Endometrium (tissue), 2 donors: ENCODE results near the gene RAB8B.

Experiments
- FAIRE-seq: peaks from 2 replicates; lab custom pipeline; 2012; peaks lifted over from hg19 to GRCh38; lab: Jason Lieb, UNC
- donor health status: control.
- donor health status: control.

RAB8B gene

DNA sequence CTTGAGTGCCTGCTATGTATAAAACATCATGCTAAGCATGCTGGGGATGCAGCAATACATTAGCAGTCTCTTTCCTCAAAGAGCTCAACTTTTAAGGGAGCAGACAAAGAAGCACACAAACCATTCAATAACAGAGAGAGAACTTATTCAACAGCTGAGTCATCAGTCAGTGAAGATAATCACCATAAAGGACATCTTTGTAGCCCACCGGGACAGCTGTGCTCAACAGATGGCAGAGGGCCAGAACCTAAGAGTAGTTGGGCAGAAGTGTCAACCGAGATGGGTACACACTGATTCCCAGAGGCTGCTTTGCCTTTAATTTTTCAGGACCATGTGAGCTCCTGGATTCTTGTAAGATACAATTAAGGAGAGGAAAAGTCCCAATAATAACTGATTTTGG, 4.2 kb upstream of the RAB8B start:
- FAIRE-seq = no peak

- FAIRE-seq = no peak
Measured at GRCh38 chr15:63186065-63186464, 3.3 kb upstream of the RAB8B start.

DNA sequence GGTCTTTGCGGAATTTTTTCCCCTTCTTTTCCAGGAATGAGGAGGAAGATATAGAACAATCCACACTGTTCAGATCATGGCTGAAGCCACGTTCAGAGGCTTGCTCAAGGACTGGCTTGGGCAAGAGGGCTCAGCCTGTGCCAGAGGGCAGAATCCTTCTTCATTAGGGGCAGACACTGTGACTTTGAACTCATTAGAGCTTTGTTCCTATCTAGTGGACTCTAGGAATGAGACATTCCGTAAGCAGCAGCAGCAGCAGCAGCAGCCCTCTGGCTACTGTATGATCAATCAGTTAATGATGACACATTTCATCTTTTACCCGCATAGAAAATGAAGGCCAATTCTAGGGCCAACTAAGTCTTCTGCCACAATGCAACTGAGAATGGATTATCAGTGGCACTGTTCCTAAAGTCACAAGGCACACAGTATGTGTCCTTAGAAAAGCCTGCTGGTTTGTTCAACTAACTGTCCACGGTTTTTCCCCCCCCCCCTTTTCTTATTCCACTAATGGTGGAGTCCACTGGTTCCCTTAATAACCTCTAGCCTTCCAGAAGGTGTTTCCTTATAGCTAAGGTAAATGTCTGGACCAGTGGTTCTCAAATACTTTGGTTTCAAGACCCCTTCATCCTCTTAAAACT, 1.7 kb upstream of the RAB8B start:
- no peak for FAIRE-seq

DNA sequence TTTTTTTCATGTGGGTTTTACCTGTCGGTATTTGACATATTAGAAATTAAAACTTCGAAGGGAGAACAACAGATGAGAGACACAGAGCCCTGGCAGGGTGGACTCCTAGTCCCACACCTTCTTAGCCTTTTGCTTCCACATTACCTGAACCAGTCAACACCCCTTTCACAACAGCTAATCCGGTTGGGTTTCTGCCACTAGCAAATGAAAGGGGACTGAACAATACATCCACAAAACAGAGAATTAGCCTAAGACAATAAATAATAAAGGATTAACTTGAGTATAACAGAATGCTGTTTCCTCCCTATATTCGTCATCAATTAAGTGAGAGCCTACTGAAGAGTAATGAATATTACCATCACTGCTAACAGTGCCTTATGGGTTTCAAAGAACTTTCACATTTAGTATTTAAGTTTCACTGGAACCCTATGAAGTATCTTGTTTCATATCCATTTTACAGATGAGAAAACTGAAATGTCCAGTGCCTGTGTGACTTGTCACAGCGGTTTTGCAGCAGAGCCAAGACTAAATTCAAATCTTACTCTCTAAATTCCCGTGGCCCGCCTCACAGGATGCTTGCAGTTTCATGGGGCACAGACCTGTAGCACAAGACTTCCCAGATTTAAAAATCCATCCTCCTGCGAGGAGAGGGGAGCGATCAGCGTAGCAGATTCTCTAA, 1.0 kb upstream of the RAB8B start:
- no peak for FAIRE-seq

DNA sequence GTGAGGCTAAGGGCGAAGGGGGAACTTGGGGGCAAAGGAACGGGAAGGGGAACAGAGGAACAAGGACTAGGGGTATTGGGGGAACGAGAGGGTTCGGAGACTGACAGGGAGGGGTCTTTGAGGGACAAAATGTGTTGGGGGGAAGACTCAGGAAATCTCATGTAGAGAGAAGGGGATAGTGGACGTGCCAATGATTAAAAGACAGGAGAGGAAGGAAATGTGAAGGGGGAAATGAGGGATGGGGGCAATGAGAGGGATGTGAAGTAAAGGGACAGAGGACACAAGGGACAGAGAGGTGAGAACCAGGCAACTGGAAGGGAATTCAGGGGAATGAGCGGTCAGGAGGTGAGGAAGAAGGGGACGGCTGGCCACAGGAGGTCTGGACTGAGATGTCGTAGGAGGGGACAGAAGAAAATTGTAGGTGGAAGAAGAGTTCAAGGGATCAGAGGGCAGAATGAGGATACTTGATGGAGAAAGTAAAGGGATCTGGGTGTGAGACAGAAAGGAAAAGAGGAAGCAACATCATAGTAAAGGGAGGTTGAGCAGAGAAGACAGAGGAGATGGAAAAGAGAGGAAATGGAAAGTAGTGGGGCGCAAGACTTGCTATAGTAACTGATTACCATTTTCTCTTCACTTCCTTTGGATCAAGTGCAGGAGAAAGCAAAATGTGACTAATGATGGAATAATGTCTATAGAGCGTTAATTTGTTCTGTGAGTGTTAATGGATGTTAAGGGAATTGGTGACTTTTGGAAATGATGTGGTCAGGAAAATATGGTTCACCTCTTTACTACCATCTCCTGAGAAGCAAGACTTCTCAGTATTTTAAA, 749 bp downstream of the RAB8B start:
- no peak for FAIRE-seq

DNA sequence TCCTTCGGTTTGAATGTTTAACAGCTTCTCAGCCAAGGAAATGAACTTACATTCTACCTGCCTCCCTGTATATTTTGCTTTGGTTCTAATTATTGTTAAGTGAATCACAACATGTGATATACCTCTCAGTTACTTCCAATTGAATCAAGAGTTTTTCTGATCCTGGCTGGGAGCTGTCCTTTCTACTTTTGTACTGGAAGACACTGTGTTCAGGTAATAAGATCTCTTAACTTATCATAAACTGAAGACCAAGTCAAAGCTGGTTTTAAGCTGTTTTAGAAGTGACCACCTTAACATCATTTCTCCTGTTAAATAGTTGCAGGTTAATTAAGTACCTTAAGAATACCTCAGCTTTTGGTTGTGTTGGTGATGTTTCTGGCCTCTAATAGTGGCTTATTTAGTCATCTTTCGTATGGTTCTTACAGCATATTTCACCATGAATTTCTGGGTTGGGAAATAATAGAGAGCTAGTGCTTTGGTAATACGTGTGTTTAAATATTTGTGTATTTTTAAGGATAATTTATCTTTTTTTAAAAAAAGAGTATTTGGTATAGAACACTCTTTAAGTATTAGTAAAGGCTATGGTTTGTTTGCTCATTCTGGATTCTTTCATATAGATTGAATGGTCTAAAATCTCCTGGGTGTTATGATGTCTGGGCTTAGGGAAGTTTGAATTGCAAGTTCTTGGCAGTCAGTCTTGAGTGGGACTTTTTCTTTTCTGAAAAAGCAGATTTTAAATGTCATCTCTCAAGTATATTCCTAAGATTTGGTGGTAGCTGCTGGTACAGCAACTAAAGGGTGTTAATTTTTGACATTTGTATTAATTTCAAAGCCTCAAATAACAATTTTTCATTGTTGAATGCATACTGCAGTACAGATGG, 1.6 kb downstream of the RAB8B start:
- no peak for FAIRE-seq

GRCh38 chr15:63191895-63192618, 2.7 kb downstream of the RAB8B start:
- FAIRE-seq = no peak

GRCh38 chr15:63192619-63193206, 3.3 kb downstream of the RAB8B start:
- FAIRE-seq = no peak

GRCh38 chr15:63194302-63194701, 4.9 kb downstream of the RAB8B start:
- FAIRE-seq = no peak

DNA sequence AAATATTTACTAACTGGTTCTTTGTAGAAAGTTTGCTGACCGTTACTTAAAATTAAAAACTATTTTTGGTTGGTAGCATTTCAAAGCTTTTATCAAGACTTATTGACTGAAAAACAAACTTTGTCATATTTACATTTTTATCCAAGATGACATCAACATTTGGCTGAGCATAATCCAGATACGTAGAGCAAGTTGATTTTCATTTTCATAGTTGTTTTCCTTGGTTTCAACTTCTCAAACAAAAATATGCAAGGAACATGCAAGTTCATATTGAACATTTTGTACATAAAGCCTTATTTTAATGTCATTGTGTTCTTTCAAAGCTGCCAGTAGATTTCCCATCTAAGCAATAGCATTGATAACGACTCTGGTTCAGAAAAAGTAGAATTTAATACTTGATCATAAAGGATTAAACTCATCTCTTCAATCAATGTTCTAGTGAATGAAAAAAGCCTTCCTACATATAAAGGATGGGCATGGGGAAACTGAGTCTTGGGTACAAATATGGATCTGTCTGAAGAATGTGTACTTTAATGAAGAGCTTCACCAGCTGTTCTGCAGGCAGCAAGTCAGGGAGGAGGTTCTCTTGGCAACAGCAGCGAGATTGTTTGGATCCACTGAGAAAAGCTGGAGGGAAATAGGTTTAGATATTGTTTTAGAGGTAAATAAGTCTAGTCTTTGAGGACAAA, 5.6 kb downstream of the RAB8B start:
- FAIRE-seq = peak; percentile 96

DNA sequence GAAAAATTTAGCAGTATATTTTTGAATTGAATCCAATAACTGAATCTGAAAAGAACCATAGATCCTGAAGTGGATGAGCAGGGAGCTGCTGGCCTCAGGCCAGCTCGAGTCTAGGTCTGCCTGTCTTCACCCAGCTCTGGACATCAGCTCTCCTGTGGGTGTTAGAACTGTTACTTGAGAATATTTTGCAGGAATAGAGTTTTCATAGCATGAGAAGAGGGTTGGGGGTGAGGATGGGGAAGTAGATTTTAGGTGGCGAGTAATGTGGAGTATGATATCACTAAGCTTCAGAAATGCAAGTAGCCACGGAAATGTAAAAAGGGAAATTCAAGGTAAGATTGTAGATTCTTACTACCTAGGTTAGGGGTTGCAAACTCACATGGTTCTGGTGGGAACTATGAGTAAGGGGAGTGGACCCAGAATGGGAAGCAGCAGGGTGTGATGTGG, 6.2 kb downstream of the RAB8B start:
- no peak for FAIRE-seq

DNA sequence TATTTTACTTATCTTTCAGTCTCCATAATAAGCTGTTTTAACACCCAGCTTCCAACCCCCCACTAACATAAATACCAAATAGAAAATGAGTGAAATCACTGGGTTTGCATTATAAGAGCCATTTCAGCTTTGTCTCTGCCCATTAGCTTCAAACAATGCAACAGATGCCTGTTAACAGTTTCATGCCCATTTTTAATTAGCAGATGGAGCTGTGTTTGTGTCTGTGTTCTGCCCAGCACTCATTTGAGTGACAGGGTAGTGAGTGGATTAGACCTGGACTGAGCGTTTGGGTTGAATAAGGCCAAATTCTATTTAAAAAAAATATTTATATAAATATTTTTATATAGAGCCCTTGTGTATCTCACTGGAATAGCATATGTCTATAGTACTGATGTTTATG, 7.4 kb downstream of the RAB8B start:
- no peak for FAIRE-seq

- no peak for FAIRE-seq
Measured at GRCh38 chr15:63197626-63198025, 8.2 kb downstream of the RAB8B start.

DNA sequence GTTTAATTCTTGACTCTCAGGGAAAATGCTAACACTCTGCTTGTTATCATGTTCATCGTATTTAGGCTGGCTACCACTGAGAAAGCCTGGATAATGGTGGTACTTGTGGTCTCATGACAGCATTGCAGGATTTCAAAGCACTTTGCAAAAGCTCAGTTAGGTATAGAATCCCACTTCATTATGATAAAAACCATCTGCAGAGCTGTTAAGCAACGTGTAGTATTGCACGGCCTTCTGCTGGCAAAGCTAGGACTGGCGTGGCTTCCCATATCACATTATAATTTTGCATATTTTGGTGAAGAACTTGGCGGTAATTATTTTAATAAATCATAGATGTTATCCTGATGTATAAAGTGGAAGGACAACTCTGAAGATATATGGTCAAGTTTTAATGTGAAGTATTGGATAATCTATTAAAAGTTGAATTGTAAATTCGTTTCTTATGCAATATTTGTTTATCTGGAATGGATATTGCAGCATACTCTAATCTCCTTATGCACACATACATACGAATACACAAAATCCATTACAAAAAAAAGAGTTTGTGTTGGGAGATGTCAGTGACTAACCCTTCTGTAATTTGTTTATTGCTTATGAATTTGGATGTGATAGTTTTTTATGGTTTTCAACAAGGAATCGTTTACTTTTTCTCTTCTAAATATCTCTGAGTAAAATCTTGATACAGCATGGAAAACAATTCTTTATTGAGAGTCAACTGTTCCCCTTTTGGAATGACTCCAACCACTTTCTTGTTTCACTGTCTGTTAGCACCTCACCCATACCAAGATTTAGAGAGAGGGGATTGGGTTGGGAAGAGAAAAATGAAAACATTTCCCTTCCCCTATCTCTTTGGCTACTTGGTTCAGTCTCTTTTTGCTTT, 9.2 kb downstream of the RAB8B start:
- peak; percentile 91 for FAIRE-seq

DNA sequence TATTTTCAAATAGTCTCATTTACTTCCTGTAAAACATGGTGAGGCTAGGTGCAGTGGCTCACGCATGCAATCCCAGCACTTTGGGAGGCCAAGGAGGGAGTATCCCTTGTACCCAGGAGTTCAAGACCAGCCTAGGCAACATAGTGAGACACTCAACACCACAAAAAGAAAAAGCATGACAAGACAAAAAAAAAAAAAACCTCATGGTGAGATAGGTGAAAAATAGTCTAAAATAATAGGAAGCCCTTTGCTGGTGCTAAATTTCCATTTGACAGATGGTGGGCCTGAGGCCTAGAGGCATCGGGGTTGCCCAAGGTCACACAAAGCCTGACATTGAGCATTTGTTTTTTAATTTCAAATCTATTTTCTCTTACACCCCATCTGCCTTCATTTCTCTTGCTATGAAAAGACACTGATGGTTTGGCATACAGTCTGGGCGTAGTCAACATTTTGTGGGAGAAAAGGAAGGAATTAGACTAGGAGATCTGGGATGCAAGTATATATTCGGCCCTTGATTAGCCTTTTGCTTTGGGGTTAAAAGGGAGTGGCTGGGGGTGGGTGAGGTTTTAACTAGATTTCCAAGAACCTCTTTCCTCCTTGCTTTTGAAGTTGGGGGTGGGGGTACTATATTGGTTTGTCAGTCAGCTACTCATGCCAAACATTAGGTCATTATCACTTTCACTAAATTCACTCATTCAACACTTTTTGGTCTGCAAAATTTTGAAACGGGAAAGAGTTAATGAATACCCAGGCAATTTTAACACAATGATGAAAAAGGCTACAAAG, 11.3 kb downstream of the RAB8B start:
- no peak for FAIRE-seq

DNA sequence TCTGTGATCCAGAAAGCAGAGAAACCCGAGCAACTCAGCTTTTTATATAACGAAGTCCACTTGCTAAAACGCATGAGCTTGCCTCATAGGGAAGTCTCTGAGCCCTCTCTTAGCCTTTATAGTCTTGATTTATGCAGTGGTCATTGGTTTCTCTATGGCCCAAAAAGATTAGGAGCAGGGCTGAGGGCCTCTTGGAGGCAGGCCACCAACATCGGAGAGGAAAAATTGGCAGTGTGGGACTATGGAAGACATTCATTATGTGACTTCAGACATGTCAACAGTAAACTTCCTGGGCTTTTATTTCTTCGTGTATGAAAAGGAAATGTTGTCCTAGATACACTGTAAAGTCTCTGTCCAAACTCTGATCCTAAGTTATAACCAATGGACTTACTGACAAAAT, 13.5 kb downstream of the RAB8B start:
- no peak for FAIRE-seq

DNA sequence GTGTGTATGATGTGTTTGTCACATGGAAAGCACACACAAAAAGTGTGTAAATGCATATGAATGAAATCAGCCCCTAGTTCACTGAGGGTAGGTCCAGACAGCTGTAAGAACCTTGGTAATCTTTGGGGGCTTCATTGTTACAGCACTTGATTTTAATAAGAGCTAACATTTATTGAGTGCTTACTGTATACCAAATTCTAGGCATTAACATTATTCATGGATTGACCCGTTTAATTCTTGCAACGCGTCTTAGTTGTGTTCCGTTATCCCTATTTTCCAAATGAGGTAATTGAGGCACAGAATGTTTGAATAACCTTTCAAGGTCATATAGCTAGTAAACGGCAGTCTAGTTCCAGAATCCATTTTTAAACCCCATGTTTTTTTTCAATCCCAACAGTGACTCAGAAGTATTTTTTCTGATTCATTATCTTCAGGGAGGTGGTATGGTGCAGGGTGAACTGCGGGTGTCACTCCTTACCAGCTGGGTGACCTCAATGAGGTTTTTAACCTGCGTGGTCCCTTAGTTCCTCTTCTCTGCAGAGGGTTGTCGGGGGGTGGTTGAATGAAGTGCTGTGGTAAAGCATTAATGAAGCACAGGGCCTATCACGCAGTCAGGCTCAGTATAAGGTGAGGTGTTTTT, 14.2 kb downstream of the RAB8B start:
- FAIRE-seq = no peak

DNA sequence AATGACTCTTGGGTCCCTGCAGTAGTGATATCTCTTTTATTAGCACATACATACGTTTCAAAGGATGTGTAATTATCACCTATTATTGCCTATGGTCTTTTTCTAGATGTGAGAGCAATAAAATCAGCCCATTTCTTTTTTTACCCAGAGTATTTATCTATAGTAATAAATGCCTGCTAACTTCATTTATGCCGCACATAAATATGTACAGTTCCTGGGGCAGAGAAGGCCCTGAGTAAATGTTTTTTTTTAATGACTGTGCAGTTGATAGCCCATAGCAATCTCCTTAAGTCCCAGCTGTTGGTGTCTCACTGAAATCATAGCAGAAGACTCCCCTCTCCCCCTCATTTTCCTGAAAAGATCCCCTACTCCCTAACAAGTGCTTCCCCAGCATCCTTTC, 16.7 kb downstream of the RAB8B start:
- no peak for FAIRE-seq
